Progenitor cell of endocrine pancreas (in vitro differentiated cells): Measurements from ENCODE around the gene BEGAIN. TPM values are rescaled to one million over a fixed set of nuclear protein-coding genes. Genes with fewer than 3 reads are reported as not detected.

Experiments used
- DNase-seq: peaks from one replicate; pipeline ENCODE4 v3.0.0; 2021; ENCODE audit warnings: low spot score; ENCODE audit not compliant: unreplicated experiment
- H3K27ac Mint-ChIP-seq: 2 replicates; pipeline ENCODE4 v1.8.0; 2021; ENCODE audit warnings: mild to moderate bottlenecking, moderate library complexity, mixed read lengths
- H3K27me3 Mint-ChIP-seq: 2 replicates; pipeline ENCODE4 v1.8.0; 2021; ENCODE audit warnings: mixed read lengths
- H3K36me3 Mint-ChIP-seq: 2 replicates; pipeline ENCODE4 v1.8.0; 2022; ENCODE audit warnings: mixed read lengths; ENCODE audit not compliant: insufficient read depth
- H3K4me1 Mint-ChIP-seq: 2 replicates; pipeline ENCODE4 v1.8.0; 2021; ENCODE audit warnings: low read depth, mixed read lengths
- H3K4me3 Mint-ChIP-seq: 2 replicates; pipeline ENCODE4 v1.8.0; 2021; ENCODE audit warnings: low read depth, mild to moderate bottlenecking, moderate library complexity, mixed read lengths
- H3K9me3 Mint-ChIP-seq: 2 replicates; pipeline ENCODE4 v1.8.0; 2021; ENCODE audit warnings: low read depth, mixed read lengths
- total RNA-seq: library from RNA; stranded (reverse); gene quantifications from 2 replicates; pipeline ENCODE4 v1.2.1, GENCODE V29; 2021
- TF ChIP-seq, protein P1 (sequence below): fragments of 200-600 bp; sonication (generic); IDR thresholded peaks from one replicate; pipeline ENCODE4 v1.5.0; 2021; ENCODE audit warnings: antibody characterized with exemption, mild to moderate bottlenecking; ENCODE audit not compliant: unreplicated experiment

Gene BEGAIN
- total RNA-seq, 1 donor from 2014 or later: 0.65 TPM

DNA sequence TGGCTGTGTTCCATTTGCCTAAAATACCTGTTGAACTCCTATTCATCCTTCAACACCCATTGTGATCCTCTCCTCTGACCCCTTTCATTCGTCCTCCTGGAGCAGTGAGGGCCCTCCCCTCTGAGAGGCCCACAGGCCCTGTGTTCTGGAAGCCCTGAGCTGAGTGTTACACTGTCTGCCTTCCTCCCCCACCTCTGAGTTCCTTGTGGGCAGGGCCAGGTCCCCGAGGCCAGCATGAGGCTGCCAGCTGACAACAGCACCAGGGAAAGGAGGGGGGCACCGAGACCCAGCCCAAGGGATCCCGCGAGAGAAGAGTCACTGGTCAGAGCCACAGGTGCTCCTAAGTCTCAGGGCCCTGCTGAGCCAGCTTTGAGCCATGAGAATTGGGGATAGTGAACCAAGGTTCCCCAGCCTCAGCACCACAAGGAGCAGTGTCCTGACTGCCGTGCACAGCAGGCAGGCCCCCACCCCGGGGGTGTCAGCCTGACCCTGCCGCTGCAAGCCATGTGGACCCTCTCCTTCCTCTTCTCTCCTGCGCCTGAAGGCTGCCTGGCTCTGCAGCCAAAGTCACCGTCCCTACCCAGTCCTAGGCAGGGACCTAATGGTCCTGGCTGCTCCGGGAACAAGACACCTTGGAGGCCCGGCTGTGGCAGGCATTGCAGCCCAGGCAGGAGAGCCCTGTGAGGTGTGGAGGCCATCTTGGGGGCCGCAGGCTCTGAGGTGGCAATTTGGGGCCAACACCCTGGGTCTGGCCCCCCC is 52.5 kb downstream of the BEGAIN start:
- TF ChIP-seq, protein P1, sequence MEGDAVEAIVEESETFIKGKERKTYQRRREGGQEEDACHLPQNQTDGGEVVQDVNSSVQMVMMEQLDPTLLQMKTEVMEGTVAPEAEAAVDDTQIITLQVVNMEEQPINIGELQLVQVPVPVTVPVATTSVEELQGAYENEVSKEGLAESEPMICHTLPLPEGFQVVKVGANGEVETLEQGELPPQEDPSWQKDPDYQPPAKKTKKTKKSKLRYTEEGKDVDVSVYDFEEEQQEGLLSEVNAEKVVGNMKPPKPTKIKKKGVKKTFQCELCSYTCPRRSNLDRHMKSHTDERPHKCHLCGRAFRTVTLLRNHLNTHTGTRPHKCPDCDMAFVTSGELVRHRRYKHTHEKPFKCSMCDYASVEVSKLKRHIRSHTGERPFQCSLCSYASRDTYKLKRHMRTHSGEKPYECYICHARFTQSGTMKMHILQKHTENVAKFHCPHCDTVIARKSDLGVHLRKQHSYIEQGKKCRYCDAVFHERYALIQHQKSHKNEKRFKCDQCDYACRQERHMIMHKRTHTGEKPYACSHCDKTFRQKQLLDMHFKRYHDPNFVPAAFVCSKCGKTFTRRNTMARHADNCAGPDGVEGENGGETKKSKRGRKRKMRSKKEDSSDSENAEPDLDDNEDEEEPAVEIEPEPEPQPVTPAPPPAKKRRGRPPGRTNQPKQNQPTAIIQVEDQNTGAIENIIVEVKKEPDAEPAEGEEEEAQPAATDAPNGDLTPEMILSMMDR: no peak
- Mint-ChIP-seq H3K4me3 (no peak overlapping the region), H3K27ac (peak overlapping the region; percentile 22), H3K36me3 (no peaks in the 10 kb centered on the region), H3K9me3 (no peaks in the 10 kb centered on the region), H3K4me1 (peaks cover 3% of the 10 kb centered on the region), H3K27me3 (no peaks in the 10 kb centered on the region)
- no peak for DNase-seq

DNA sequence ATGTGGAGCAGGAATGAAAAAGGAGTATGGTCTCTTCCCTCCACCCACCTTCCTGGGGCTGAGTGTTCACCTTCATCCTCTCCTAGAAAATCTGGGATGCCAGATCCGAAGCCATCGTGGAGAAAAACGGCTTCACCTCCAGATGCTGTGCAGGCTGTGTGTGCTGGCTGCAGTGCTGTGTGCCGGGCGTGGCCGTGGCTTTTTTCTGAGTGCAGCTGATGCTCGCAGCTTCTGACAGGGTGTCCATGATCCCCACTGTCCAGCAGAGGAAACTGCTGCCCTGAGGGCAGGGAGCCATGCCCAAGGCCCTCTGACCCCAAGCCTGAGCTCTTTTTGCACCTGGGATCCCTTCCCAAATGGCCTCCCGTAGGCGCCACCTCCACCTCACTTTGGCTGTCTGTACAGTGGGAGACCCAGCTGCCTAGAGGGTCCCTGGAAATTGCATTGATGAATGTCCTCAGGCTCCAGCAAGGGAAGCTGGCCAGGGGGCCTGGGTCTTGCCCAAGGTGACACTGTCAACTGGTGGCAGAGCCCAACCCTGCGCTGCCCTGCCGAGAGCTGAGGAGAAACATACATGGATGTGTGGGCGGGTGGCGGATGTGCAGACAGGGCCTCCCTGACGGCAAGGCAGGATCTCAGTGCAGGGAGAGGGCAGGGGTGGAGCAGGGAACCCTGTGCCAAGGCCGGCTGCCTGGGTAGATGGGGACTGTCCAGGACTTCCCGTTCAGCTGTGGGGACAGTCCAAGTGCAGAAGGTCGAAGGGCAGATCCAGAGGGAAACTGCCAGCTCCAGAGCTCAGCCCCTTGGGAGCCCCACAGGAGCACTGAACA is 53.3 kb downstream of the BEGAIN start:
- Mint-ChIP-seq H3K27me3 (no peaks in the 10 kb centered on the region), H3K4me3 (no peak overlapping the region), H3K36me3 (no peaks in the 10 kb centered on the region), H3K9me3 (no peaks in the 10 kb centered on the region), H3K27ac (no peak overlapping the region), H3K4me1 (peaks cover 3% of the 10 kb centered on the region)
- TF ChIP-seq, protein P1: no peak
- DNase-seq: peak; percentile 5

DNA sequence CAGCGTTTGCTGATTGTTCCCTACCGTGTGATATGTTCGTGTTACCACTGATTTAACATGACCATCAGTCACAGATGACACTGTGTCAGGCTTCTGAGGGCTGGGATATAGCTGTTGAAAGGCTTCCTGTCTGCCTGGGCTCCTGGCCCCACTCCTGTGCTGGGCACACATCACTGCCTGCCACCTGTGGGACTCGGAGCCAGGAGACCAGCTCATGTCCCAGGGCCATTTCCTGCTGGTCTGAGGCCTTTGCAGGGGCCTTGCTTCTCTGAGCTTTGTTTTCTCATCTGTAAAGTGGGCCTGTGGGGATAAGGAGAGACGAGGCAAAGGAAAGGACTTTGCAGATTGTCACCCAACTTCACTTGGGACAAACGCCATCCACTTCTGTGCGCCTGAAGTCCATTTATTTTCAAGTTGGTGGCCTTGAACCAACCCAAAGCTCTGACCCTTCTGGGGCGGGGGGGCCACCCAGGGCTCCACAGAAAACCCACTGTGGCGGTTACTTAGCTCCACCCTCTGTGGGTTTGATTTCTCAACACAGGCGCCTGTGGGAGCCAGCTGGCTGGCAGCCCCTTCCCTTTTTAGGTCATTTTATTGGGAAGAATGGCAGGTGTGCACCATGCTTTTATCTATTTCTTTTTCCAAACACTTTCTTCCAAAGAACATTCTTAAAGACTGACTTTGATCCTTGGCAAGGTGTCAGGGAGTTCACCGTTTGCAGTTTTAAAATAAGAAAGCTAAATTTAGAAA is 54.1 kb downstream of the BEGAIN start:
- H3K9me3 Mint-ChIP-seq: no peaks in the 10 kb centered on the region
- no peaks in the 10 kb centered on the region for H3K36me3 Mint-ChIP-seq
- no peak for DNase-seq
- peaks cover 3% of the 10 kb centered on the region for H3K4me1 Mint-ChIP-seq
- no peak overlapping the region for H3K27ac Mint-ChIP-seq
- TF ChIP-seq, protein P1: no peak
- no peaks in the 10 kb centered on the region for H3K27me3 Mint-ChIP-seq
- no peak overlapping the region for H3K4me3 Mint-ChIP-seq

DNA sequence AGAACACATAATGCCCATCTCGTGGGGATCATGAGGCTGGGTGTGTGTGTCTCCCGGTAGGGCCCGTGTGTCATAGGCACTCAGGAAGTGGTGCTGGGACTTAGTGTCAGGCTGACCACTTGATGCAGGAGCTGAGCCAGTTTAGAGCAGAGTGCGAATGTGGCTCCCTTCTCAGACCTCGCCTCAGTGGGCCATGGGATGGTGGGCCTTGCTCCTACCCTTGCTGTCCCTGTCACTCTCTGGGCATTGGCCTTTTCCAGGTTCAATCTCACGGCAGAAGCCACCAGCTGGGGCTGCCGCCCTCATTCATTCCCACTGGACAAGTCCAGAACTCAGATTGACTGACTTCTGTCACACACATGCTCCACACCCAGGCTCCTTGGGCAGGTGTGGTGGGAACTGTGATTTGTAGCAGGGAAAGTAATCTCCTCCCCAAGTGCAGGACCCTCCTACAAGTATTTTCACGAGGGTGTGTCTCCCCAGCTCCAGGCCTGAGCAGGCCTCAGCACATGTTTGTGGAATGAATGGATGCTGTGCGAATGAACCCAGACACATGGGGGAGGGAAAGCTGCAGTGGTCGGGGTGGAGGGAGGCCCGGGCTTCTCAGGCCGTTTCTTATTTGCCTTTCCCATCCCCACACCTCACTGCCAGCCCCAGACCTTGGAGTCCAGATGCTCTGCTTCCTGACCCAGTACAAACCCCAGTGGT is 54.9 kb downstream of the BEGAIN start:
- Mint-ChIP-seq H3K4me1 (peaks cover 3% of the 10 kb centered on the region), H3K27ac (no peak overlapping the region), H3K27me3 (no peaks in the 10 kb centered on the region), H3K4me3 (no peak overlapping the region), H3K9me3 (no peaks in the 10 kb centered on the region), H3K36me3 (no peaks in the 10 kb centered on the region)
- DNase-seq: no peak
- TF ChIP-seq, protein P1: no peak
